Stimulated activated CD4-positive, alpha-beta T cell treated with anti-CD3 and anti-CD28 coated beads, Interleukin-15, amount 100 ng/mL, for 24 hours (primary cell): ENCODE measurements around the gene SLC2A10.

Experiments
- DNase-seq: peaks from one replicate; pipeline ENCODE4 v3.0.0-alpha.2; 2020

The SLC2A10 gene

DNA sequence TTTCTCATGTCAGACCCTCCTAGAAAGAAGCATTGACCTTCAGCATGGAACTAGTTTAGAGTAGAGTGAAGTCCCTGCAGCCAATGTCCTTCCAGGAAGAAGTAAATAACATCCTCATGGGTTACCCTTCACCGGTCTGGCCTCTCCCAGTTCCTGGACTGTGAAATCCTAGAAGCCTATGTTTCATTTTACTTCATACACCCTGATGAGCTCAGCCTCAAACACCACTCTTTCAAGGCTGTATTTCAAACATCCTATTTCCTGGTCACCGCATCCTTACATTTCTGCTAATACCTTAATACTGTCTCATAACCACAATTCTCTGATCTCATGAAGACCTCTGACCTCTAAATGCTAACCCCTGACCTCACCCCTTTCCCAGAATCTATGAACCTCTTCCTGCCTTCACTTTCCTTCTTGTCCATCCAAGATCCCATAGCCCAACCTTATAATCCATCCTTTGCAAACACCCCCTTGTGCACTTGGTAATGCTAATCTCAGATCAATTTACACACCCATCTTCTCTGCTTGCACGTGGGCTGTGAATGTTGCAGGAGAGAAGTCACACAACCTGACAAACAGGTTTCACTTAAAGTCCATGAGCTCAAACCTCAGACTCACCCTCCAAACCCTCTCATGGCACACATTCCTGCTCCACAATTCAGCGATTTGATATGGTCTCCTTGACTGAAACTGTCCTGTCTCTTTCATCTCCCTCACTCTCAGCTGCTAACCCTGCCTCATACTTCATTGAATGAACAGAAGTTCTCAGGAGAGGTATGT is 30.2 kb downstream of the SLC2A10 start:
- no peak for DNase-seq

DNA sequence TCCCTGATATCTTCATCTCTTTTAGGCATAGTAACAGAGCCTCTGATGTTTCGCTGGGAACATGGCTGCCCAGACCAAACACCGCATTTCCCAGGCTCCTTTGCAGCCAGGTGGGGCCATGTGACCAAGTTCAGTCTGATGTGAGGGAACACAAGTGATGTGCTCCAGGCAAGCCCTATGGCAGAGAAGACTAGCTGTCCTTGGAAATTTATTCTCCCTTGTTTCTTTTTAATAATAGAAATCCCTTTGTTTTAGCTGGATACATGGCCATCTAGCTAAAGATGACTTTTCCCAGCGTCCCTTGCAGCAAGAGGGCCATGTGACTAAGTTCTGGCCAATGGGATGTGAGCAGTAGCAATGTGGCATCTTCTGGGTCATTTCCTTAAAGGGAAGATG is 30.8 kb downstream of the SLC2A10 start:
- no peak for DNase-seq

GRCh38 chr20:46741924-46742668 is 32.6 kb downstream of the SLC2A10 start:
- no peak for DNase-seq

DNA sequence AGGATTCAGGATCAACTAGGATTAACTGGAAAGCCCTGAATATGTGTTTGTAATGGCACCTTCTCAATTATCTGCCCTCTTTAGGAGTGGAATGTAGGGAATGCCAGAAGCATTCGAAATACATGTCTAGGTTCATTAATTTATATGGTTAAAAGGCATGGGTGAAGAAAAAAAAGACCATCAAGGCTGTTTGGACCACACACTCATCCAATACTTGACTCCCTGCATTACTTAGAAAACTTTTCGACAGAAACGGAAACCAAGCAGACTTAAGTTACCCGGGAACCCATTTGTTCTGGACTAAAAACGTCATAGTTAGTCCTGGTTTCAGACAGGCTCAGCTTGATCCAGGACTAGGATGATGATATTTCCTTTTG is 33.2 kb downstream of the SLC2A10 start:
- DNase-seq: no peak

DNA sequence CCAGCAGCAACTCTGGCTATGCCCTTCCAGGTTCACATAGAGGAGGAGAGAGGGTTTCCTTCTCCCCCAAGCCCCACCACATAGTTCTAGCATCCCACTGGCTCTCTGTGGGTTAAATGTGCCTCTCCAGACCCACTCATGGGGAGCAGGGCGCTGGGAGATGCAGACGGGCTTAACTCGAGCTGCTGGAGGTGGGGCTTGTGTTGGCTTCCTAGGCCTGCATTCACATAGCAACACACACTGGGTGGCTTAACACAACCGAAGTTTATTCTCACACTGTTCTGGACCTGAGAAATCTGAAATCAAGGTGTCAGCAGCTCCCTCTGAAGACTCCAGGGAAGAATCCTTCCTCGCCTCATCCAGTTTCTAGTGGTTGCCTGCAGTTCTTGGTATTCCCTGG is 33.6 kb downstream of the SLC2A10 start:
- DNase-seq: no peak

GRCh38 chr20:46746956-46747526 is 37.6 kb downstream of the SLC2A10 start:
- DNase-seq: no peak

GRCh38 chr20:46749147-46749546 is 39.7 kb downstream of the SLC2A10 start:
- no peak for DNase-seq

DNA sequence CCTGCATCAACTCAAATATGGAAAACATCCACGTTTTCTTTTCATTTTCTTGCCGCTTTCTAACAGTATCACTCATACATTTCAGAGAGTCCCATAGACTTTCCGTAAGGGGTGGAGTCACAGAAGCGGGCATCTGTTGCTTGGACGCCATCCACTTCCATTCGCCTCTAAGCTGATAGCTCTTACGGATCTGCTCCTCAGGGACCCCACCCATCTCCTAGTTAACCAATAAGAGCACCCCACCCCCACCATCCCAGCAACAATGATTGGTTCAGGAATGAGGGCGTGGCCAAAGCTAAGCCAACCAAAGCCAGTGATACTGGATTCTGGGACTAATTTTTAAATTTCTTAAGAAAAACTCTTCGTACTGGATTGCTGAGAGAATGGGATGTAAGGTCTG is 42.4 kb downstream of the SLC2A10 start:
- DNase-seq: no peak

DNA sequence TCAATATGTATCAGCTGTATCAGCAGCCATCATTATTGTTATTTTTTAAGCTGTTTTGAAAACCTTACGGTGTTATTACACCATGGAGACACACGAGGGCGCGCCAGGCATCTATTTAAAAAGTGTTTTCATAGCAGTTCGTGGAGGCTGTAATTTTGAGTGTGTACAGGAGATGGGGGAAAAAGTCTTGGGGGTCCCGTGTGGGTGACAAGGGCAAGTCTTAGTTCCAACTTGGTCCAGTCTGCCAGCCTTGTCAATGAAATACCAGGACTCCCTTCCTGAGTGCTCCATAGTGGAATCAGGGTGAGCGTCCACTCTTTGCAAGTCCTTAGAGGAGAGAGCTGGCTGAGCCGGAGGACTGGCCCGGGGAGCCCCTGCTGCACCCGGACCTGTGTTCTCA is 43.3 kb downstream of the SLC2A10 start:
- DNase-seq: peak; percentile 69

DNA sequence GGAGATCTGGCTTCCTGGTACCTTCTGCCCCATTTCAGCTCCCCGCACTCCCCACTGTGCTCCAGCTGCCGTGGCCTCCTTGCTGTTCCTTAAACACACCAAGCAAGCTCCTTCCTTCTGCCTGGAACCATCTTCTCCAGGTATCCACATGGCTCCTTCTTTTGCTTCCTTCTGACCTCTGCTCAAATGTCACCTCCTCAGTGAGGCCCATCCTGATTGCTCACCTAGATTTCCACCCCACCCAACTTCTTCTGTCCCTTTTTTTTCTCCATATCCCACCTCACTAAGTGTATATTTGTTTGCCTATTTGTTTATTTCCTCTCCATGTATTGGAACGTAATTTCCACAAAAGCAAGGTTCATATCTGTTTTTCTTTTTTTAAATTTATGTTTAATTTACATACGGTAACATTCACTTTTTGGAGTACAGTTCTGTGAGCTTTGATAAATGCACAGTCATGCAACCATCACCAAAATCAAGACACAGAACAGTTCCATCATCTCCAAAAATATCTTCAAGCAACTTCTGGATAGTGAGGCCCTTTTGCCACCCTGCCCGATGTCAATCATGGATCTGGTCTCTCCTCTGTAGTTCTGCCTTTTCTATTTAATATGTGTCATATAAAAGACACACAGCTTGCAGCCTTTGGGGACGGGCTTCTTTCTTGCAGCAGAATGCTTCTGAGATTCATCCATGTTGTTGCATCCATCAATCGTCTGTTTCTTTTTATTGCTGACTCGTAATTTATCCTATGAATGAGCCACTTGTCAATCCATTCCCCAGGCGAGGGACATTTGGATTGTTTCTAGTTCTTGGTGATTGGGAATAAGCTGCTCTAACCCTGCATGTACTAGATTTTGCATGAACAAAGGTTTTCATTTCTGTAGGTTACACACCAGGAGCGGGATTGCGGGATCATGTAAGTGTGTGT is 46.3 kb downstream of the SLC2A10 start:
- no peak for DNase-seq

GRCh38 chr20:46756419-46756818 is 47.0 kb downstream of the SLC2A10 start:
- DNase-seq: no peak

- DNase-seq: no peak
Measured at GRCh38 chr20:46757135-46757534, 47.7 kb downstream of the SLC2A10 start.

- DNase-seq: peak; percentile 66
Measured at GRCh38 chr20:46757754-46758678, 48.6 kb downstream of the SLC2A10 start.

- no peak for DNase-seq
Measured at GRCh38 chr20:46758929-46759669, 49.6 kb downstream of the SLC2A10 start.

DNA sequence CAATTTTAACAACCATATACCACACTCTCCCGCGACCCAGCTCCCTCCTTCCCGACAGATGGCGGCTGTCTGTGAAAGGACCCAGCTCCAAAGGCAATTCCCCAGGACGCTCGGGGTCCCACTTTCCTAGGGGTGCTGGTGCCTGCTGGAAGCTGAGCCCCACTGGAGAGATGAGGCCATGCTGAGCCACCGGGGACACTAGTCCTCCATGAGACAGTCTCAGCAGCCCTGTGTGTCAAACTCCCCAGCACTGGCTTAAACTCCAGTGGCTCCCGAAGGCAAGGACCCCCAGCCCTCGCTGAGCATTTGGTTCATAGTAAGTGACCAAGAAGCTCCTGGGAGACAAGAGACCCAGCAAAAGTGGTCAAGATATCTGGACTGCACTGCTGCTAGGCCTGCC is 52.1 kb downstream of the SLC2A10 start:
- no peak for DNase-seq

- DNase-seq: no peak
Measured at GRCh38 chr20:46764068-46764467, 54.6 kb downstream of the SLC2A10 start.

GRCh38 chr20:46765506-46766120 is 56.2 kb downstream of the SLC2A10 start:
- DNase-seq: no peak

GRCh38 chr20:46767127-46767761 is 57.8 kb downstream of the SLC2A10 start:
- DNase-seq: peak; percentile 44

DNA sequence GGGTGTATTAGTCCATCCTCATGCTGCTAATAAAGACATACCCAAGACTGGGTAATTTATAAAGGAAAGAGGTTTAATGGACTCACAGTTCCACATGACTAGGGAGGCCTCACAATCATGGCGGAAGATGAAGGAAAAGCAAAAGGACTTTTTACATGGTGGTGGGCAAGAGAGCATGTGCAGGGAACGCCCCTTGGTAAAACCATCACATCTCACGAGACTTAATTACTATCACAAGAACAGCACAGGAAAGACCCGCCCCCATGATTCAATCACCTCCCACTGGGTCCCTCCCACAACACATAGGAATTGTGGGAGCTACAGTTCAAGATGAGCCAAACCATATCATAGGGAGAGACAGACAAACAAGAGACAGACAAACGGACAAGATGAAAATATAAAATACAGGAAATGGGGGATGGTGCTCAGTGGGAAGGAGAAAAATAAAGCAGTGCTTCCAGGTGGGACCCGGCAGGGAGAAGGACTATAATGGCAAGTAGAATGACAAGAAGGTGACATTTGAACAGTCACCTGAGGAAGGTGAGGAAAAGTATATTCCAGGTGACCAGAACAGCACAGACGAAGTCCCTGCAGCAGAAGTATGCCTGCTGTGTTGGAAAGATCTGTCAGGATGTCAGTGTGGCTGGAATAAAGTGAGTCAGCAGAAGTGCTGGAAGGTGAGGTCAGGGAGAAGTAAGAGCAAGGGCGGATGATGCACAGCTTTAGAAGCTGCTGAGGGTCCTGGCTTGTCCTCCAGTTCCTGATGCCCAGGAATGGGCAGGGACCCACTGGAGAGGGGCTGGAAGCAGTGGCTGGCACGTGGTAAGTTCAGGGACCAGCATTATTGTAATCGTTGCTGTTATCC is 61.1 kb downstream of the SLC2A10 start:
- DNase-seq: no peak
